GM18502 (cell line): ENCODE measurements around the gene CD24.
"Not testable (repeated sequence)": the region's sequence is repeated elsewhere in the genome, so short reads cannot be mapped to it uniquely, and the experiment has no call there.

Experiments used
- ATAC-seq: cut with Tn5 transposase; IDR thresholded peaks from one replicate; pipeline ENCODE4 v1.9.1; 2021; ENCODE audit warnings: mild to moderate bottlenecking; ENCODE audit not compliant: unreplicated experiment, poor library complexity

The CD24 gene, protein sequence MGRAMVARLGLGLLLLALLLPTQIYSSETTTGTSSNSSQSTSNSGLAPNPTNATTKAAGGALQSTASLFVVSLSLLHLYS

DNA sequence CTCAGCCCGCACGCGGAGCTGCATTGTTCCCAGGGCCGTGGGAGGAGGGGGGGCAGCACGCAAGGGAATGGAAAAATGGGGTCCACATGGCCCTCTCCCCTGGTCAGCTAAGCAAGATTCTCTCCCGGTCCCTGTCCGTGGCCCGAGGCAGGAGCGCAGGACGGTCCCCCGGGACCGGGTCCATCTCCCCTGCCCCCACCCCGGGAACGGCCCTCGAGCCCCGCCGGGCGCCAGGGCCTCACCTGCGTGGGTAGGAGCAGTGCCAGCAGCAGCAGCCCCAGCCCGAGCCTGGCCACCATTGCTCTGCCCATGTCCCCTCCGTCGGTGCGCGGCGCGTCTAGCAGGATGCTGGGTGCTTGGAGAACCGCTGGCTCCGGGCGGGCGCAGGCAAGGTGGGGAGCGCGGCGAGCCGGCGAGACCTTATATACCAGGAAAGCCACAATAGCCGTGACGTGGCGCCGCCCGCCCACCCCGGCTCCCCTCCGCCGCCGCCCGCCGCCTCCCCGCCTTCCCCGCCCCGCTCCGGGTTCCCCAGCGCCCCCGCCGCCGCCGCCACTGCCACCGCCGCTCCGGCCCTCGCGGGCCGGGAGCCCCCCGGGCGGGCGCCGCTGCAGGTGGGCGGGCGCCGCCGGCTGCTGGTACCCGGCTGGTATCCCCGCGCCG, at the start of gene CD24:
TSS of gene CD24 (minus strand) at position 394 of the 663 bp plus-strand sequence. CDS start at position 311, 83 bp downstream.
- ATAC-seq: peak; percentile 29

DNA sequence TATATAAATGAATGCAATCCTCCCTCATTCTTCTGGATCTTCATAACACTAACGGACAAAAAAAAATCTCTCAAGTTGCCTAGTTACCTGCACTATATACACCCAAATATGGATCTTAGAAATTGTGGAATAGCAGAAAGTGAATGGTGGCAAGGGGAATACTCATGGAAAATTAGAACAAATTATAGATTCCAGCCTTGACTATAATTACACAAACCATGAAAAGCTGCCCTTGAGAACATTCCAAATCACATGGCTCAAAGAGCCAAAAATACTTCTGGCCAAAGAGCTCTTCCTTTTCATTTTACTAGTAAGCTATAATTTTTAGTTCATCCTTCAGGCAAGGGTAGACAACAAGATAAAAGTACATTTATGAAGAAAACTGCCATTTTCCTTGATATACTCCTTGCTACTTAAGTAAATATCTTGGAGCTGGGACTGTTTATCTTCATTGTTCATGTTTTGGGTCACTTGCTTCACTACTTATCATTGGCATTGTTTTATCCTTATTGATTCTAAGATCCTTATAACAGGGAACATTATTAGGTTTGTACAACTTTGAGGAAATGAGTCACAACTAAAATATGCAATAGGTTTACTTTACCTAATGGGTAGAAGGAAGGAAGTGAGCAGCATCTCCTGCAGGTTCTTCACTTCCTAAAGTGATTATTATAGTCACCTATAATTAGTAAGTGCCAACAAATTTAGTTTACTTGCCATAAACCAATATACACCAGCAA, 47.1 kb upstream of the CD24 start:
- no peak for ATAC-seq

DNA sequence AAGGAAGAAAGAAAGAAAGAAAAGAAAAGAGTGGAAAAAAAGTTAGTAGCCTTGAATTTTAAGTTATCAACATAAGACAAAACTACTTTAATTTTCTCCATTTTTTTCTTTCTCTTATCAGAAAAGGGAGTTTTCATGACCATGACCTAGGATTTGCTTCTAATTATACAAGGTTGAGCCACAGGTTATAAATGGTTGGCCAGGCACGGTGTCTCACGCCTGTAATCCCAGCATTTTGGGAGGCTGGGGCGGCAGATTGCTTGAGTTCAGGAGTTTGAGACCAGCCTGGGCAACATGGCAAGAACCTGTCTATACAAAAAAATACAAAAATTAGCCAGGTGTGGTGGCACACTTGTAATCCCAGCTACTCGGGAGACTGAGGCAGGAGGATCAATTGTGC, 45.7 kb upstream of the CD24 start:
- ATAC-seq: no peak

DNA sequence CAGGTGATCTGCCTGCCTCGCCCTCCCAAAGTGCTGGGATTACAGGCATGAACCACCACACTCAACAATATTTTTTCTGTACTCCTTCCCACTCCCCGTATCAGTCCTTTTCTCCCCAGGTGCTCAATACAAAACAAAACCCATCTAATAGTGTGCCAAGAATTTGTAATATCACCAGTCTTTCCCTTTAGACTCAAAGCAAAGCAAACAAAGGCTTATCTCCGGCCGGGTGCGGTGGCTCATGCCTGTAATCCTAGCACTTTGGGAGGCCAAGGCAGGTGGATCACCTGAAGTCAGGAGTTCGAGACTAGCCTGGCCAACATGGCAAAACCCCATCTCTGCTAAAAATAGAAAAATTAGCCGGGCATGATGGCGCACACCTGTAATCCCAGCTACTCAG, 45.1 kb upstream of the CD24 start:
- ATAC-seq: not testable (repeated sequence)

DNA sequence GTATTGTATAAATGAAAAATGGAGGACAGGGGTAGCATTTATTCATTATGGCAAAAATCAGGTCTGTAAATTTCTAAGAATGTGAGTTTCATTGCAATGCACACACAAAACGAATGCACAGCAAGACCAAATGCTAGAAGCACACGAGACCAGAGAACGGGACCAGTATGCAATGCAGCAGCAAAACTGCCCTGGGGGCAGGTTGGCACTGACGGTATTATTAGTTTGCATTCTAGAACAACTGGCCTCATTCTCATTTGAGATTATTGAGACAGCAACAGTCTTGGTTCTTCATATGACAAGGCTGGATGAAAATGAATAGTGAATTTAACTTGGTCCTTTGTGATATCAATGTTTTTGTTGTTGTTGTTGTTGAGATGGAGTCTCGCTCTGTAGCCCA, 44.5 kb upstream of the CD24 start:
- ATAC-seq: no peak

DNA sequence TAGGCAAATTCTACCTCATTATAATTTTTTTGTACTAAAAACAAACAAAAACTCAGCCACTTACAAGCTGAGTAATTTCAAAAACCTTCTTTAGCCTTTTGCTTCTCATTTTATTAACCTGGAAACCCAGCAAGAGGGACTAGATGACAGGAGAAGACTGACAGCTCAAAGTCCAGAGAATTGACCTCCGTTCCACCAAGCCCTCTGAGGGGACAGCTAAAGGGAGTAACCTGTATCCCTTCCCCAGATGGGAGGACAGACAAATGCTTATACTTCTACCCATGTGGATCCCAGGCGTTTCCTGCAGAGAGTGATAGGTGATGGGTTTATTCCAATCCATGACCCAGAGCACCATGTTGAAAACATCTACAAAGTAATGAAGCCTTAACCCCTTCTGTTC, 35.0 kb upstream of the CD24 start:
- no peak for ATAC-seq

DNA sequence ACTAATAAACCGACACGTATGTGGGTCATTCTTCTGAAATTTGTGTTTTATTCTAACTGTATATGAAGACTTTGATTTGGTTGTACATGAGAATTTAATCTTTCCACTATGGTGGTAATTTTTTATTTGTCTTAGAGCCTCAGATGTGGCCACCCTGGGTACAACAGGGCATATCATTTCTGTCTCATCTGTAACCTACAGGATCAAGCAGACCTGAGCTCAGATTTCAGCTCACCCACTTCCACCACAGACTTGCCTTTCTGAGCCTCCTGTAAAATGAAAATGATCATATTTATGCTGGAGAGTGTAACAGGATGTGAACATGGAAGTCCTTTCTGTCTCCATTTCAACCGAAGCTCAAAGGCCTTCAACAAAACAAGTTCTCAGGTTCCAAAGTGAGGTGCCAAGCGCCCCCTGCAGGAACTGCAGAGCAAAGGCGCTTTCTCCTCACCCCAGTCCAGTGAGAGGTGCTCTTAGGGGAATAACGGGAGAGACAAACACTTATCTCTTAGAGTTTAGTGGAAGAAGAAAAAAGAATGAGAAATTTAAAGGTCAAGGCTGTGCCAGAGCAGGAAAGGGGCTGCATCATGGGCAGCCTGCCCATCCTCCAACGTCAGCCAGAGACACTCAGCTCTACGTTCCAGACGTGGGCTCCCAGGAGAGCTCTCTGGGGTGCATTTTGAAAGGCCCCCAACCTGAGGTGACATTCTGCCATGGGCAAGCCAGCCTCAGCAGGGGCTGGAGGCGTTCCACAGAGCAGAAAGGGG, 23.0 kb upstream of the CD24 start:
- ATAC-seq: no peak

DNA sequence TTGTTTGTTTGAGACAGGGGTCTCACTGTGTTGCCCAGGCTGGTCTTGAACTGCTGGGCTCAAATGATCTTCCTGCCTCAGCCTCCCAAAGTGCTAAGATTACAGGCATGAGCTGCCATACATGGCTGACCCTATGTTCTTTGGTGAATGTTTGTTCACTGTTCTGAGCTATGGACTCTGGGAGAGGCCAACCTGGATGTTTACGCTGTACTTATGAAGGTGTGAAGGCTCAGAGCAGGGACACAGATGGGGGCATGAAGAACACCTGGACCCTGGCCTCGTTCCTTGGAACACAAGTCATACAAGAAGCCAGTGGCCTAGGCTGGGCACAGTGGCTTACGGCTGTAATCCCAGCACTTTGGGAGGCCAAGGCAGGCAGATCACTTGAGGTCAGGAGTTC, 21.1 kb upstream of the CD24 start:
- ATAC-seq: no peak

DNA sequence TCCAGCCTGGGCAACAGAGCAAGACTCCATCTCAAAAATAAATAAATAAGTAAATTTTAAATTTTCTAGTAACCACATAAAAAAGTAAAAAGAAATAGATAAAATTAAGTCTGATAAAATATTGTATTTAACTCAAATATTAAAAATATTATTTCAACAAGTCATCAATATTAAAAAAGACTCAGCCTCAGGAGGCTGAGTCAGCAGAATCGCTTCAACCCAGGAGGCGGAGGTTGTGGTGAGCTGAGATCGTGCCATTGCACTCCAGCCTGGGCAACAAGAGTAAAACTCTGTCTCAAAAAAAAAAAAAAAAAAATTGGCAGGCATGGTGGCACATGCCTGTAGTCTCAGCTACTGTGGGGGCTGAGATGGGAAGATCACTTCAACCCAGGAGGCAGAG, 15.2 kb upstream of the CD24 start:
- not testable (repeated sequence) for ATAC-seq

DNA sequence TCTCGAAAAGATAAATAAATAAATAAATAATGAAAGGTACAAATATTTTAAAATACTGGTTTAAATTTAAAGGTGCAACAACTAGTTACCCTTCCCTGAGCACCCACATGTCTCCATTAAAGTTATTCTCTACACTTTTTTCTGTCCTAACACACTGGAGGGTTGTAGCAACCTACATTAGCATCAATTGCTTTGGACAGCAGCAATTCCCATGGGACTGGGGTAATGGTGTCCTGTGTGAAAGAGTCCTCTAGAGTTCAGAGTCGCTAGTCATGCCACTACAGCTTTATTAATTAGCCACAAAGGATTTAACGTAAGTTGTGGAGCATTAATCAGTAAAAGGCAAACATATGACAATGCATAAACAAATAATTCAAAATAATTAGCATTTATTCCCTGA, 14.1 kb upstream of the CD24 start:
- no peak for ATAC-seq

DNA sequence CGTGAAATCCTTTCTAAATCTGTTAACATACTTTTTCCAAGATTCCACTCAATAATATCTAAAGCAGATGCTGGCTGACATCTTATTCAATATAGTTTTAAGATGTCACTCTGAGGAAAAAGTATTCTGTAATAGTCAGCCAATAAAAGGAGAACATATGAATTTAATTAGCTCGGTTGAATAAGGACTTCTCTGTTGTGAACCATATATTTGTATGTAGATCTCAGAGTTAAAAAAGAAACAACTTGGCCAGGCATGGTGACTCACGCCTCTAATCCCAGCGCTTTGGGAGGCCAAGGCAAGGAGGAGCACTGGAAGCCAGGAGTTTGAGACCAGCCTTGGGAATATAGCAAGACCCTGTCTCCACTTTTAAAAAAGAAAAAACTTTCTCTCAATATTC, 7.4 kb upstream of the CD24 start:
- no peak for ATAC-seq

DNA sequence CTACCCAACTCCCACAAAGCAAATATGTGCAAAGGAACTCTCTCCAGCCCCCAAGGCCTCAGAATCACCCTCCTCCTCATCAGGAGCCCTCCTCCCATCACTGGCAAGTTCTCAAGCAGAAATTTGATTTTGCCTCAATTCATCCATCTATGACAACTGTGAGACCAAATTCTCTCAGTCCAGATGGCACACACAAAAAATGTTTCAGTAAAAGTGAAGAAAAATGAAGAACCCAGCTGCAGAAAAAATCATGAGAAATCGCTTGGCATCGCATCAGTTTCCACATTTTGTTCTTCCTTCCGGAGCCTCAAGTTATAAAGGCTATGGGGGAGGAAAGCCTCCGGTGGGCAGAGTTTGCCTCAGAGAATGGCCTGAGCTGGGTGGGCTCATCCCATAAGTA, 6.4 kb upstream of the CD24 start:
- no peak for ATAC-seq

DNA sequence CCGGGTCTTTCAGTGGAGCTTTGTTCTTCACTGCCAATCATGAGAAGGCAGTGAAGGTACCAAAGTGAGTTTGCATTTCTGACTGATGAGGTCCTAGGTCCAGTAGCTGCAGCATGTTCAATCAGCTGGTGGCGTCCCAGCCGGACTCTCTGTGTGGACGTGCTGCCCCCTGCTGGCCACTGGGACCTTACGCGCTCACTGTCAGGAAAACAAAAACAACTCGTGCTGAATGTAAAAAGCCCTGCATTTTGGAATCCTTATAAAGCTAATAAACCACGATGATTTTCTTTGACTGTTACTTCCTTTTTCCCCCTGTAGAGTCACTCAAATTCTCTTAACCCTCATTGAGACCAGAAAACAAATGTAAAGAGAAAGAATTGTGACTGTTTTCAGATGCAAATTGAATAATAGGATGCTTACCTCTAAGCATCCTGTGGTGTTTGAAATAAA, 4.9 kb upstream of the CD24 start:
- peak; percentile 51 for ATAC-seq

DNA sequence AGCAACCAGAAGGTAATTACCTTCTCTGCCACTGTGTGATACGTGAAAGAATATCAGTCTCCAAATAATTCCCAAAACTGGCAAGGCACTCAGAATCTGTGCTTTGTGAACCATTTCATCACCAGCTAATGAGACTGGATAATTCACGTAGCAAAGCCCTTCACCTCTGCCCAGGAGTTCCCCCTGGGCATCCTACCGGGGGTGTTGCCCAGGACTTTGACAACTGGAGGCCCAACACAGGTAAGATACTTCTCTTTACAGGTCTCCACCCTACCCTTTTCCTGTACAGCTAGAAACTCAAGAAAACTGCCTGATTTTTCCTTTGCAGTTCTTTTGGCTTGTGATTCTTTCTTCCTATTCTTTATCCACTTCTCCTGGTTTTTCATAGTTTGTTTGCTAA, 2.7 kb upstream of the CD24 start:
- ATAC-seq: no peak

DNA sequence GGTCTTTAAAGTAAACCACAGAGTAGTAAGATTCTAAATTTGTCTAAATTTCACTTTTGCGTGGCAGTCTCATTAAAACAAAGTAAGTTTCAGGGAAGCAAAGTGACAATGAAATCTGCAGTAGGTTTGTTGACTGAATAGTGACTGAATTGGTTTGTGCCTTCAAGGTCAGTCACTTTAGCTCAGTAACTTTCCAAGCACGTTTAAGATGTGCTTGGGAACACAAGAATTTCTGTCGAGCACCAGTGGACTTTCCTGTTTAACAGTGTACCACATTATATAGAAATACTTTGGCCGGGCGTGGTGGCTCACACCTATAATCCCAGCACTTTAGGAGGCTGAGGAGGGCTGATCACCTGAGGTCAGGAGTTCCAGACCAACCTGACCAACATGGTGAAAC, 1.7 kb upstream of the CD24 start:
- no peak for ATAC-seq

DNA sequence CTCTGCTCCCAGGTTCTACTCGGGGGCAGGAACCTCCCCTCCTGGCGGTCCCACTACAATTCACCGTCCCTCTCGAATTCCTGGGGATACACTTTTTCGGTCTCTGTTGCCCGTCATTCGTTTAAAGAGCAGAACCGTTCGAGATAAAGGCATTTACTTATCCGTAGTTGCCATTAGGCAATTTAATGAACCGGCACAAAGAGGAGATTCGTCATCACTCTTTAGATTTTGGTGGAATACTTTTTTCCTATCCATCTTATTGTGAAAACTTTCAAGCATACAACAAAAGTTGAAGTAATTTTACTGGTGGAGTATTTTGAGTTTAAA, 1.2 kb upstream of the CD24 start:
- ATAC-seq: no peak

DNA sequence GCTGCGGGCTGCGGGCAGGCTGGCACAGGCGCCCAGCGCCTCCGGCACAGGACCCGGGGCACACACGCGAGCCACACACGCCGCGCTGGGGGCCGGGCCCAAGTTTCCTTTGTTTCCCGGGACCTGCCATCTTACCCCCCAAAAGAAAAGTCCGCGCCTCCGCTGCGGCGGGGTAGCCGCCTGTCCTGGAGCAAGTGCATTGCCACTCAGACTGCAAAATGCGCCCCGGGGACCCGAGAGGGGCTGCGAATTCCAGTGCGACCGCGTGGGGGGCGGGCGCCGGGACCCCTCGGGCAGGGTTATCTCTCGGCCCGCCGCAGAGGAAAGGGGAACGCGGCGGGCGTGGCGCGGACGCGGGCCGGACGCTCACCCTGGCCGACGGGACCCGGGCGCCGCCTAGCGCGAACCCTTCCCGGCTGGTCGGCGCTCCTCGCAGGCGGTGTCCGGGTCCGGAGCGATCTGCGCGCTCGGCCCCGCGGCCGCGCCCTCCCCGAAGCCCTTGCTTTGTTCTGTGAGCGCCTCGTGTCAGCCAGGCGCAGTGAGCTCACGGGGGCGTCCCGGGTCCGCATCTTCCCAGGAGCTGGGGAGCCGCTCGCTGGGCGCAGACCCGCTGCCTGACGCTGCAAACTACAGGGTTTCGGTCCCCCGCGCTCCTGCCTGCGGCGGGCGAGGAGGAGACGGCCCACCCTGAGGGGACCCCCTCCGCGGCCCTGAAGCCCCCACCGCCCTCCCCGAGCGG, 639 bp upstream of the CD24 start:
- ATAC-seq: peak; percentile 58

DNA sequence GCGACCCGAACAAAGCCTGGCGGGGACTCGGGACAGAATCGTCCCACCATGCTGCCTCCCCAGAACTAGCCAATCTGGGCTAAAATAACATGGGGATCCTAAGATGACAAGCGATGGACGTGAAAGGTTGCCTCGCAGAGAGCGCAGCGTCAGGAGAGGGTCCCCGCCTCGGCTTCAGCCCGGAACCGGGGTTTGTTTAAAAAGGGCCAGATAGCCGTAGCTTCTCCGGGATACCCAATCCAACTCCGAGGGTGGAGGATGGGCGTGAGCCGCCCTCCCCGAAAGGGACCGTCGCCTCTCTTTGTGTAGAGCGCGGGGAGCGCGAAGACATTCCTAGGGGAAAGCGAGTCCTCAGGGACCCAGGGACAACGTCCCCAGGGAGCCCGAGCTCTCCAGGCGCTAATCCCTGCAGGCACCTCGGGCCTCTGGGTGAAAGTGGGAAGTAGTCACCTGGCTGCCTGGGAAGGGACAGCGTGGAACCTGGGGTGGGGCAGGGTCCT, 643 bp downstream of the CD24 start:
- ATAC-seq: no peak

DNA sequence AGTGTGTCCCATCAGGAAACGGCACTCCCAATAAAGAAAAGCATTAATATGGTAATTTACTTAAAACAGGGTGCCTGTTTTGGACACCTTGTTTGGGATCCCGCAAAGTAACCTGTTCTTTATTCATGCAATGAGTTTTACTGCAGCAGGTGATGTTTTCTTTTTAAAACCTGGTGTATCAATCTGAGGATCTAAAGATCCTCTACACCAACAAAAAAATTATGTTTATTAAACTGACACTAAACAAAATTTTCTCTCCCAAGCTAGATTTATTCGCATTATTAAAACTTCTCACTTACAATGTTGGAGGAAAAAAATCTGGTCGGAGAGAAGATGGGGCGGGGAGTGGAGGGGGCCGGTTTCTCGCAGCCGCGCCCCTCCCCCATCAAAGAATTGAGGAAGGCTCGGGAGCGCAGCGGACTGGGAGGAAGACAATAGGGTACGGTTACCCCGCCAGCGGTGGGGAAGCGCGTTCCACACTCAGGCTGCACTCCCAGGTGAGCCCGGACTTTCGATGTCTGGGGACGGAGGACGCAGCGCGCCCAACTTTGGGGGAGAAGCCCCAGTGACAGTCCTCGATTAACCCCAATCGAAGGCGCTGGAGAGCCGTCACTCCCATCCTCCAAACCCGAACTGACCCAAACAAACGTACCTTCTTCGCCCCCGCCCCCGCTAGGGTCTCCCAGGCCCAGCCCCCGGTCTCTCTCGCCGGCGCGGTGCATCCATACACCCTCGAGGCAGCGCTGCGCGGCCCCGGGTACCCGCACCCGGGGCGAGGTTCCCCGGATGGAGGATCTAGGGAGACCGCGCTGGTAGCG, 1.3 kb downstream of the CD24 start:
- ATAC-seq: no peak

DNA sequence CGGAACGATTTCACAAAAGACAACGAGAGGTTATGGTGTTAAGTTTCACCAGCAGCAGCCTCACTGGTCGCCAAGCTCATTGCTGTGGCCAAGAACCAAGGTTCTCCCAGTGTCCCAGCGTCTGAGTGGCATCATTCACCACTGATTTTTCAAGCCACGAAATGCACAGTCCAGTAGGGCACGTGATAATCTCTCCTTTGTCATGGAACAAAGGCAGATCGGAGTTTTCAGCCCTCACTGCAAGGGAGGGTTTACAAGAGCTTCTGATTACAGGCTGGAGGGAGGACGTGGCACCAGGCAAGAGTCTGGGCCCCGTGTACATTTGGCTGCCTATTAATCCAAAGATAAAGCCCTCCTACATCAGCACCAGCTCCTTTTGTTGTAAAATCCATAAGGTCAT, 2.0 kb downstream of the CD24 start:
- ATAC-seq: no peak
